Transverse colon (tissue), 4 donors: ENCODE measurements around the gene PHYHIPL. TPM values are rescaled to one million over a fixed set of nuclear protein-coding genes. Genes with fewer than 3 reads are reported as not detected.
A peak's percentile ranks its signal among the peaks of the same experiment; 100 is the strongest.

Source experiments
- DNase-seq: peaks from one replicate; pipeline ENCODE4 v3.0.0-alpha.2; 2019
- H3K27ac ChIP-seq, 4 donors: fragments of 200-600 bp; sonication (generic); 2 replicates each; pipeline ENCODE4 v1.5.1; 2016 to 2018; ENCODE audit warnings: inconsistent platforms in 4 of 4
- H3K27me3 ChIP-seq: fragments of 200-600 bp; sonication (generic); 2 replicates; pipeline ENCODE4 v1.5.1; 2017; ENCODE audit warnings: inconsistent platforms
- H3K36me3 ChIP-seq, 4 donors: fragments of 200-600 bp; sonication (generic); 2 replicates each; pipeline ENCODE4 v1.5.1; 2017 to 2019; ENCODE audit warnings: inconsistent platforms in 4 of 4
- H3K4me1 ChIP-seq, 4 donors: fragments of 200-600 bp; sonication (generic); 2 replicates each; pipeline ENCODE4 v1.5.1; 2017 to 2020; ENCODE audit warnings: inconsistent platforms in 4 of 4
- H3K4me3 ChIP-seq, 4 donors: fragments of 200-600 bp; sonication (generic); 1 replicate in 1 of 4; 2 replicates in 3 of 4; pipeline versions ENCODE4 v1.5.1 to v1.6.1; 2017 to 2019; ENCODE audit warnings: inconsistent platforms in 4 of 4
- H3K9me3 ChIP-seq, 2 donors: fragments of 200-600 bp; sonication (generic); 2 replicates each; pipeline ENCODE4 v1.5.1; 2017 to 2019; ENCODE audit warnings: inconsistent platforms in 2 of 2
- EP300 ChIP-seq: sonication (generic); formaldehyde crosslinking; IDR thresholded peaks from one replicate; pipeline ENCODE4 v1.6.1; 2017; ENCODE audit warnings: antibody characterized with exemption, low read depth
- POLR2A ChIP-seq: fragments of 450-650 bp; IDR thresholded peaks from one replicate; pipeline ENCODE4 v1.6.1; 2016; ENCODE audit warnings: antibody characterized with exemption, mild to moderate bottlenecking, moderate library complexity
- POLR2AphosphoS5 ChIP-seq, 3 donors: sonication (generic); formaldehyde crosslinking; IDR thresholded peaks; one replicate each; pipeline ENCODE4 v1.6.1; 2016; ENCODE audit warnings: antibody characterized with exemption in 3 of 3
- WGBS, 2 donors: methylation state at CpG; one replicate each; pipeline ENCODE4 v1.1.5; 2018; ENCODE audit warnings: low coverage in 1 of 2; 5-methylcytosine and 5-hydroxymethylcytosine counted together
- in situ Hi-C, 4 donors: fragments of 200-750 bp; cut with MboI; loops; one replicate each; pipeline versions ENCODE4 v1.15.0 to v1.15.1; 2017; ENCODE audit warnings: low sequenced_read_pairs in 3 of 4, low pct_ligation_motif_present in 1 of 4, low pct_unique_long_range_greater_than_20kb in 1 of 4
- intact Hi-C: fragments of 100-400 bp; cut with DNase I; formaldehyde crosslinking; loops from one replicate; pipeline ENCODE4 v1.15.1; 2023; ENCODE audit warnings: low total_unique reads
- total RNA-seq, 4 donors: library from RNA; depleted of rRNA; stranded (reverse); fragments of >200 nt; gene quantifications; one replicate each; pipeline ENCODE4 v1.1.0, GENCODE V29; 2016
- TF ChIP-seq, protein P1 (sequence below), 5 experiments: fragments of 200-600 bp in 3 of 5; fragments of 450-650 bp in 2 of 5; sonication (generic) in 3 of 5; IDR thresholded peaks; 1 replicate in 2 of 5; 2 replicates in 3 of 5; pipeline ENCODE4 v1.5.1; 2016 to 2017; ENCODE audit warnings: antibody characterized with exemption in 5 of 5, inconsistent platforms in 3 of 5, mild to moderate bottlenecking in 2 of 5, moderate library complexity in 1 of 5

The PHYHIPL gene
- total RNA-seq, 4 donors from 2014 or later: 0.27 to 0.48 TPM; not detected in 2

DNA sequence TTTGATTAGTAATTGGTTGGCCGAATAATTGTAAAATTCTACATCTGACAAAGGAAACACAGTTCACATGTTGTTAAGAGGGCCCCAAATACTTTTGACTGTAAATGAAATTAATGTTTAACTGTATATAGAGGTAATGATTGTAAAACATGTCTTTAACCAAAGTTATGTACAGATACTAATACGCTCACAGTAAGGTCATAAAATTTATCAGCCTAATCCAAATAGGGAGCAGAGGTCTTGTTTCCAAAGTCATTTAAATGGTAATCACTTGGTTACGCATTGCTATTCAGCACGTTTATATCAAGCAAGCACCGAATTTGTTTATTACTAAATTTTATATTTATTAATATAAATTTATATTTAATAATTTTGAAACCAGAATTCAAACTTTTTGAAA is 1.4 kb downstream of the PHYHIPL start:
- no peak for DNase-seq
- in situ Hi-C loops (loop anchor here in 1 of 4 donors (25.0 kb wide), 1 partner anchor 216 kb away; no protein-coding TSS in a partner anchor), intact Hi-C loops (no loop called here)
- Histone ChIP-seq H3K27ac (no peak overlapping the region), H3K36me3 (no peaks in the 10 kb centered on the region), H3K9me3 (no peaks in the 10 kb centered on the region), H3K4me1 (peaks cover 6 to 16% (median 11%) of the 10 kb centered on the region in 4 donors), H3K4me3 (no peak overlapping the region), H3K27me3 (peaks cover 45% of the 10 kb centered on the region)
- WGBS, 2 donors: 38 to 58% methylated on average over 5 of the region's 5 CpGs
- TF ChIP-seq, protein P1, sequence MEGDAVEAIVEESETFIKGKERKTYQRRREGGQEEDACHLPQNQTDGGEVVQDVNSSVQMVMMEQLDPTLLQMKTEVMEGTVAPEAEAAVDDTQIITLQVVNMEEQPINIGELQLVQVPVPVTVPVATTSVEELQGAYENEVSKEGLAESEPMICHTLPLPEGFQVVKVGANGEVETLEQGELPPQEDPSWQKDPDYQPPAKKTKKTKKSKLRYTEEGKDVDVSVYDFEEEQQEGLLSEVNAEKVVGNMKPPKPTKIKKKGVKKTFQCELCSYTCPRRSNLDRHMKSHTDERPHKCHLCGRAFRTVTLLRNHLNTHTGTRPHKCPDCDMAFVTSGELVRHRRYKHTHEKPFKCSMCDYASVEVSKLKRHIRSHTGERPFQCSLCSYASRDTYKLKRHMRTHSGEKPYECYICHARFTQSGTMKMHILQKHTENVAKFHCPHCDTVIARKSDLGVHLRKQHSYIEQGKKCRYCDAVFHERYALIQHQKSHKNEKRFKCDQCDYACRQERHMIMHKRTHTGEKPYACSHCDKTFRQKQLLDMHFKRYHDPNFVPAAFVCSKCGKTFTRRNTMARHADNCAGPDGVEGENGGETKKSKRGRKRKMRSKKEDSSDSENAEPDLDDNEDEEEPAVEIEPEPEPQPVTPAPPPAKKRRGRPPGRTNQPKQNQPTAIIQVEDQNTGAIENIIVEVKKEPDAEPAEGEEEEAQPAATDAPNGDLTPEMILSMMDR (IDR thresholded peaks at IDR 0.05): no peak
- no peak for TF ChIP-seq POLR2AphosphoS5 (IDR thresholded peaks at IDR 0.05)
- no peak for TF ChIP-seq EP300
- no peak for TF ChIP-seq POLR2A

DNA sequence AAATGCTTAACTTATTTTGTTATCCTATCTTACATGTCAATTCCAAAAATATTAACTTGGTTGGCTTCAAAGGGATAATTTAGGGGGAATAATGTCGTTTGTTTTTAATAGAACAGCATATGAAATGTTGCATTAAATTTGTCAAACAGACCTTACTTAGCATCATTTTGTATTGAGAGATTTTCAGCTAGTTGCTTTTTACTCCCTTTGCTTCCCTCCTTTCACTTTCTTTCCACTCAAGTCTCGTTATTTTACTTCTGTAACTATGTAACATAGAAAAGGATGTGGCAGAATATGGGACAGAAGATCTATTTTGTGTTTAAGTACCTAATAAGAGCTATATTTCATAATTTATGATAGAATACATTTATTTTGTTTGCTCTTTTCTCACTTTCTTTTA is 2.6 kb downstream of the PHYHIPL start:
- no peak overlapping the region for H3K27ac ChIP-seq
- intact Hi-C loops: no loop called here

DNA sequence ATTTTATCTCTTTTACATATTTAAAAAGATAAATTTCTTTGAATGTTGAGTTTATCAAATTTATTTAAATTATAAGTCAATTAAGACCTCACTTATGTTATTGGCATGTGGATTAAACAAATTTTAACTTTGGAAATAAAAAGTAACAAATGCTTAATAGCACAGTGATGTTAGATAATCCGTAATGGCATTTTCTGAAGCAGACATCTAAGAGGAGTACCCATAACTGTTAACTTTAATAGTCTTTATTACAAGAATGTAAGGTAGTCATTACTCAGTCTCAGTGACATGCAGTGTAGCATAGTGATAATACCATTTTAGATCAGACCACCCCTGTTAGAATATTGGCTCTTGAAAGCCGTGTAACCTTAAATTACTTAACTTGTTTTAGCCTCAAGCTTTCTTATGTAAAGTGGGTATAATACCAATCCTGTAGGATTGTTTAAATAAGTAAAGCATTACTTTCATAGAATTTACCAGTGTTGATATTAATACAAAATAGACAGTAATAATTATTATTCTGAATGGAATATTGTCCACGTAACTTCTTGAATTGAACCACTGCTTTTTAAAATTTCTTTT is 4.3 kb downstream of the PHYHIPL start:
- H3K4me3 ChIP-seq: no peak overlapping the region
- H3K27ac ChIP-seq: no peak overlapping the region
- no peaks in the 10 kb centered on the region for H3K36me3 ChIP-seq
- H3K4me1 ChIP-seq: peaks cover 4 to 16% (median 11%) of the 10 kb centered on the region in 4 donors
- in situ Hi-C loops: loop anchor here in 1 of 4 donors (25.0 kb wide), 1 partner anchor 218 kb away; no protein-coding TSS in a partner anchor
- DNase-seq: no peak
- intact Hi-C loops: no loop called here
- H3K9me3 ChIP-seq: no peaks in the 10 kb centered on the region
- WGBS, 2 donors: 79 to 82% methylated on average over 3 of the region's 3 CpGs
- H3K27me3 ChIP-seq: peaks cover 31% of the 10 kb centered on the region
- TF ChIP-seq POLR2AphosphoS5 (IDR thresholded peaks at IDR 0.05) (no peak), EP300 (no peak), POLR2A (no peak)
- TF ChIP-seq, protein P1 (IDR thresholded peaks at IDR 0.05): no peak

More for the DNA sequence above, 2.6 kb downstream of the PHYHIPL start:
- in situ Hi-C loops: loop anchor here in 1 of 4 donors (25.0 kb wide), 1 partner anchor 217 kb away; no protein-coding TSS in a partner anchor
- H3K27me3 ChIP-seq: peaks cover 45% of the 10 kb centered on the region
- no peak for DNase-seq
- no peak overlapping the region for H3K4me3 ChIP-seq
- peaks cover 6 to 16% (median 11%) of the 10 kb centered on the region in 4 donors for H3K4me1 ChIP-seq
- no peaks in the 10 kb centered on the region for H3K9me3 ChIP-seq
- 45 to 58% methylated on average over 2 of the region's 2 CpGs for WGBS, 2 donors
- H3K36me3 ChIP-seq: no peaks in the 10 kb centered on the region
- TF ChIP-seq POLR2AphosphoS5 (IDR thresholded peaks at IDR 0.05): no peak
- TF ChIP-seq, protein P1 (IDR thresholded peaks at IDR 0.05): no peak
- TF ChIP-seq POLR2A: no peak
- no peak for TF ChIP-seq EP300

DNA sequence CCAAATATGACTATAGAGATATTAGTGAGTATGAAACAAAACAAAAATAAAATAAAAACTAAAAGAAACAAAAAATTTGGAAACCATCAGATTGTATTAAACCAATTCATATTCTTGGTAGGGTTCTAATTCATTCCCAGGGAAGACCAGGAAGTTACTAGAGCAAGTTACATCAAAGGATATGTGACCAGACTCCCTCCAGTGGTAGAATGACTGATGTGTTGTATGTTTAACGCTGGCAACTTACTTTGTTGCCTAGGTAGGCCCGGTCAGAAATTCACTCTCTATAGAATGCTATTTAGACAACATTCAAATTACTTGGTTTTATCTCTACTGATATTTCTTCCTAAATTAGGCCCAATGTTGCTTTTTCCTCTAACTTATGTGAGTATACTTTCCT is 5.2 kb downstream of the PHYHIPL start:
- Histone ChIP-seq H3K4me3 (no peak overlapping the region), H3K4me1 (peaks cover 0 to 9% (median 5%) of the 10 kb centered on the region in 4 donors), H3K27ac (no peak overlapping the region), H3K9me3 (no peaks in the 10 kb centered on the region), H3K27me3 (peaks cover 22% of the 10 kb centered on the region), H3K36me3 (no peaks in the 10 kb centered on the region)
- TF ChIP-seq, protein P1 (IDR thresholded peaks at IDR 0.05): peak; percentile 37 to 46 (median 42)
- TF ChIP-seq POLR2A: no peak
- no peak for DNase-seq
- in situ Hi-C loops: loop anchor here in 1 of 4 donors (25.0 kb wide), 1 partner anchor 219 kb away; no protein-coding TSS in a partner anchor
- intact Hi-C loops: no loop called here
- 15 to 18% methylated on average over 2 of the region's 2 CpGs for whole genome bisulfite sequencing, 2 donors
